Caco-2 (cell line): Measurements from ENCODE around the gene WDR49. TPM values are rescaled to one million over a fixed set of nuclear protein-coding genes. Genes with fewer than 3 reads are reported as not detected.
A peak's percentile ranks its signal among the peaks of the same experiment; 100 is the strongest.

ENCODE experiments used
- BruUV-seq: library from RNA; stranded (reverse); fragments of 400-500 nt; replicated peaks from 2 replicates; lab custom pipeline; 2021; lab: Mats Ljungman, UMichigan
- CTCF ChIA-PET: fragments of 300-600 bp; sonication (Branson Sonifier 250); formaldehyde crosslinking; loops from one replicate; lab custom pipeline; 2022; ENCODE audit warnings: antibody characterized with exemption; lab: Charles Lee
- POLR2A ChIA-PET: fragments of 300-600 bp; sonication (Branson Sonifier 250); formaldehyde crosslinking; loops from one replicate; lab custom pipeline; 2022; ENCODE audit warnings: antibody characterized with exemption; lab: Charles Lee
- DNase-seq, 2 experiments: peaks; one replicate each; pipeline versions ENCODE4 v3.0.0 to v3.0.0-alpha.2; 2020 to 2022
- H3K27me3 ChIP-seq: replicated peaks from 2 replicates; pipeline ENCODE4 v1.6.0; 2011; ENCODE audit warnings: low read length; ENCODE audit not compliant: control insufficient read depth, insufficient read depth
- H3K36me3 ChIP-seq: 2 replicates; pipeline ENCODE4 v1.5.1; 2011; ENCODE audit warnings: low read length; ENCODE audit not compliant: control insufficient read depth, insufficient read depth
- H3K4me1 ChIP-seq: fragments of 250-450 bp; sonication (Bioruptor Pico); 2 replicates; pipeline ENCODE4 v1.5.1; 2020; ENCODE audit warnings: mild to moderate bottlenecking
- H3K4me3 ChIP-seq: 2 replicates; pipeline ENCODE4 v1.5.1; 2011; ENCODE audit warnings: low read depth, mild to moderate bottlenecking, control low read depth, low read length
- H3K9me3 ChIP-seq: fragments of 250-450 bp; sonication (Bioruptor Pico); 2 replicates; pipeline ENCODE4 v1.5.1; 2020; ENCODE audit warnings: mild to moderate bottlenecking, moderate library complexity
- H3K27ac Mint-ChIP-seq: one replicate; pipeline ENCODE4 v1.8.0; 2022; ENCODE audit warnings: mixed read lengths; ENCODE audit not compliant: unreplicated experiment
- H3K27me3 Mint-ChIP-seq: one replicate; pipeline ENCODE4 v1.8.0; 2022; ENCODE audit warnings: mixed read lengths; ENCODE audit not compliant: insufficient read depth, unreplicated experiment
- H3K36me3 Mint-ChIP-seq: one replicate; pipeline ENCODE4 v1.8.0; 2022; ENCODE audit warnings: mild to moderate bottlenecking, mixed read lengths; ENCODE audit not compliant: insufficient read depth, unreplicated experiment
- H3K4me1 Mint-ChIP-seq: one replicate; pipeline ENCODE4 v1.8.0; 2022; ENCODE audit warnings: low read depth, mixed read lengths; ENCODE audit not compliant: unreplicated experiment
- H3K4me3 Mint-ChIP-seq: one replicate; pipeline ENCODE4 v1.8.0; 2022; ENCODE audit warnings: mild to moderate bottlenecking, moderate library complexity, mixed read lengths; ENCODE audit not compliant: unreplicated experiment
- H3K9me3 Mint-ChIP-seq: one replicate; pipeline ENCODE4 v1.8.0; 2022; ENCODE audit warnings: mixed read lengths; ENCODE audit not compliant: unreplicated experiment
- intact Hi-C: fragments of 100-400 bp; cut with micrococcal nuclease; formaldehyde crosslinking; loops from one replicate; pipeline ENCODE4 v1.10.0; 2022; ENCODE audit not compliant: unreplicated experiment
- total RNA-seq: library from RNA; stranded (reverse); gene quantifications from 2 replicates; pipeline ENCODE4 v1.2.3, GENCODE V29; 2022
- TF ChIP-seq, protein P1 (sequence below), 2 experiments: fragments of 200-600 bp in 1 of 2; IDR thresholded peaks; 1 replicate in 1 of 2; 2 replicates in 1 of 2; pipeline versions ENCODE4 v1.5.1 to v1.8.0; 2011 to 2022; ENCODE audit warnings: antibody characterized with exemption in 1 of 2, control low read depth in 1 of 2, inconsistent platforms in 1 of 2, low read depth in 1 of 2, low read length in 1 of 2, mild to moderate bottlenecking in 1 of 2, moderate library complexity in 1 of 2; ENCODE audit not compliant: insufficient read depth in 1 of 2, severe bottlenecking in 1 of 2, unreplicated experiment in 1 of 2

The WDR49 gene
- total RNA-seq, 1 experiment from 2014 or later, result 0.32 TPM

GRCh38 chr3:167501941-167502340 lies 151.8 kb downstream of the WDR49 start:
- ChIA-PET CTCF (no interaction called here), POLR2A (no interaction called here)
- Histone ChIP-seq H3K4me3 (no peak overlapping the region), H3K27me3 (no peaks in the 10 kb centered on the region), H3K36me3 (no peaks in the 10 kb centered on the region), H3K9me3 (no peaks in the 10 kb centered on the region), H3K4me1 (no peaks in the 10 kb centered on the region)
- intact Hi-C loops, result no loop called here
- Mint-ChIP-seq H3K4me3 (no peak overlapping the region), H3K27me3 (peaks cover 3% of the 10 kb centered on the region), H3K27ac (no peak overlapping the region), H3K4me1 (no peaks in the 10 kb centered on the region), H3K36me3 (no peaks in the 10 kb centered on the region), H3K9me3 (no peaks in the 10 kb centered on the region)
- no peak for DNase-seq
- BruUV-seq, result no TSS peak
- TF ChIP-seq, protein P1, sequence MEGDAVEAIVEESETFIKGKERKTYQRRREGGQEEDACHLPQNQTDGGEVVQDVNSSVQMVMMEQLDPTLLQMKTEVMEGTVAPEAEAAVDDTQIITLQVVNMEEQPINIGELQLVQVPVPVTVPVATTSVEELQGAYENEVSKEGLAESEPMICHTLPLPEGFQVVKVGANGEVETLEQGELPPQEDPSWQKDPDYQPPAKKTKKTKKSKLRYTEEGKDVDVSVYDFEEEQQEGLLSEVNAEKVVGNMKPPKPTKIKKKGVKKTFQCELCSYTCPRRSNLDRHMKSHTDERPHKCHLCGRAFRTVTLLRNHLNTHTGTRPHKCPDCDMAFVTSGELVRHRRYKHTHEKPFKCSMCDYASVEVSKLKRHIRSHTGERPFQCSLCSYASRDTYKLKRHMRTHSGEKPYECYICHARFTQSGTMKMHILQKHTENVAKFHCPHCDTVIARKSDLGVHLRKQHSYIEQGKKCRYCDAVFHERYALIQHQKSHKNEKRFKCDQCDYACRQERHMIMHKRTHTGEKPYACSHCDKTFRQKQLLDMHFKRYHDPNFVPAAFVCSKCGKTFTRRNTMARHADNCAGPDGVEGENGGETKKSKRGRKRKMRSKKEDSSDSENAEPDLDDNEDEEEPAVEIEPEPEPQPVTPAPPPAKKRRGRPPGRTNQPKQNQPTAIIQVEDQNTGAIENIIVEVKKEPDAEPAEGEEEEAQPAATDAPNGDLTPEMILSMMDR (IDR thresholded peaks at IDR 0.05; ENCODE audit: insufficient read depth in 1 of 2, low read depth in 1 of 2, low read length in 1 of 2, severe bottlenecking in 1 of 2, unreplicated experiment in 1 of 2), result no peak

DNA sequence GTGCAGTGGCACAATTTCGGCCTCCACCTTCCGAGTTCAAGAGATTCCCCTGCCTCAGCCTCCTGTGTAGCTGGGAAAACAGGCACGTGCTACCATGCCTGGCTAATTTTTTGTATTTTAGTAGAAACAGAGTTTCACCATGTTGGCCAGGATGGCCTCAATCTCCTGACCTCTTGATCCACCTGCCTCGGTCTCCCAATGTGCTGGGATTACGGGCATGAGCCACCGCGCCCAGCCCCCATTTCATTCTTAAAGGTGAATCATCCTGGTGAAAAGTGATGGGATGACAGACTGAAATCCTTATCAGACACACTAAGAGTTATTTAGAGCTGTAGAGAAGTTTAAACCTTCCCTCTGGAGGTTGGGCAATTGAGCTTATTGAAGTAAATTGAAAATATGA lies 155.8 kb downstream of the WDR49 start:
- no TSS peak for BruUV-seq
- peaks cover 3% of the 10 kb centered on the region for H3K27me3 Mint-ChIP-seq
- no peak overlapping the region for H3K4me3 Mint-ChIP-seq
- CTCF ChIA-PET, result no interaction called here
- no peak overlapping the region for H3K4me3 ChIP-seq
- no peaks in the 10 kb centered on the region for H3K9me3 ChIP-seq
- no peaks in the 10 kb centered on the region for H3K36me3 ChIP-seq
- TF ChIP-seq, protein P1 (IDR thresholded peaks at IDR 0.05; ENCODE audit: insufficient read depth in 1 of 2, low read depth in 1 of 2, low read length in 1 of 2, severe bottlenecking in 1 of 2, unreplicated experiment in 1 of 2), result no peak
- H3K27ac Mint-ChIP-seq, result no peak overlapping the region
- H3K9me3 Mint-ChIP-seq, result no peaks in the 10 kb centered on the region
- H3K4me1 ChIP-seq, result no peaks in the 10 kb centered on the region
- no peaks in the 10 kb centered on the region for H3K4me1 Mint-ChIP-seq
- no peak for DNase-seq
- H3K36me3 Mint-ChIP-seq, result no peaks in the 10 kb centered on the region
- POLR2A ChIA-PET, result no interaction called here
- intact Hi-C loops, result no loop called here
- no peaks in the 10 kb centered on the region for H3K27me3 ChIP-seq

- no peaks in the 10 kb centered on the region for H3K27me3 ChIP-seq
- H3K36me3 ChIP-seq, result no peaks in the 10 kb centered on the region
- TF ChIP-seq, protein P1 (IDR thresholded peaks at IDR 0.05; ENCODE audit: insufficient read depth in 1 of 2, low read depth in 1 of 2, low read length in 1 of 2, severe bottlenecking in 1 of 2, unreplicated experiment in 1 of 2), result peak; percentile 51 to 82
- H3K4me3 ChIP-seq, result no peak overlapping the region
- H3K4me3 Mint-ChIP-seq, result no peak overlapping the region
- peaks cover 3% of the 10 kb centered on the region for H3K27me3 Mint-ChIP-seq
- ChIA-PET POLR2A (no interaction called here), CTCF (no interaction called here)
- H3K27ac Mint-ChIP-seq, result no peak overlapping the region
- intact Hi-C loops, result loop anchor here (1.0 kb wide), 2 partner anchors 86 to 113 kb away; partner anchors contain the start of gene ZBBX
- no peaks in the 10 kb centered on the region for H3K4me1 Mint-ChIP-seq
- no peaks in the 10 kb centered on the region for H3K4me1 ChIP-seq
- no peaks in the 10 kb centered on the region for H3K36me3 Mint-ChIP-seq
- BruUV-seq, result no TSS peak
- no peaks in the 10 kb centered on the region for H3K9me3 ChIP-seq
- H3K9me3 Mint-ChIP-seq, result no peaks in the 10 kb centered on the region
- DNase-seq, result peak in 1 of 2 experiments; percentile 28
These were observed 160.5 kb downstream of the WDR49 start for GRCh38 chr3:167493244-167493643.
